Measurements from ENCODE around the gene BNIPL.

Gene BNIPL, protein sequence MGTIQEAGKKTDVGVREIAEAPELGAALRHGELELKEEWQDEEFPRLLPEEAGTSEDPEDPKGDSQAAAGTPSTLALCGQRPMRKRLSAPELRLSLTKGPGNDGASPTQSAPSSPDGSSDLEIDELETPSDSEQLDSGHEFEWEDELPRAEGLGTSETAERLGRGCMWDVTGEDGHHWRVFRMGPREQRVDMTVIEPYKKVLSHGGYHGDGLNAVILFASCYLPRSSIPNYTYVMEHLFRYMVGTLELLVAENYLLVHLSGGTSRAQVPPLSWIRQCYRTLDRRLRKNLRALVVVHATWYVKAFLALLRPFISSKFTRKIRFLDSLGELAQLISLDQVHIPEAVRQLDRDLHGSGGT

DNA sequence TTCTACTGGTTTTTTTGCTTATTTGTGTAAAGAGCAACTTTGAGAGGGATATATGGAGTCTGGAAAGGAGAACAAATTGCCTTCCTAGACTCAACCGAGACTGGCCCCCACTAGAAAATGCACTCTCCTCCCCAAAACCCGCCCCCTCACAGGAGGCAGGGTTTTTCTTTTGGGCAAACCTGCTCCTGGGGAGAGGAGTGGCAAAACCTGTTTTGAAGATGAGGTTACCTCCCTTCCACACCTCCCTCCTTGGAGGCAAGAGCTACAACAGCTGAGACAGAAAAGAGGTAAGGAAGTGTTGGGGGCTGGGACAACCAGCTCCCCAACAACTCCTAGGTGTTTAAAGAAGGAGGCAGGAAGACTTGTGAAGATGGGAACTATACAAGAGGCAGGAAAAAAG is at the start of gene BNIPL:
TSS of gene BNIPL (plus strand) at position 231 of the 400 bp plus-strand sequence. CDS start at position 371, 140 bp downstream.
- no peak for DNase-seq (ENCODE audit: low read depth)

DNA sequence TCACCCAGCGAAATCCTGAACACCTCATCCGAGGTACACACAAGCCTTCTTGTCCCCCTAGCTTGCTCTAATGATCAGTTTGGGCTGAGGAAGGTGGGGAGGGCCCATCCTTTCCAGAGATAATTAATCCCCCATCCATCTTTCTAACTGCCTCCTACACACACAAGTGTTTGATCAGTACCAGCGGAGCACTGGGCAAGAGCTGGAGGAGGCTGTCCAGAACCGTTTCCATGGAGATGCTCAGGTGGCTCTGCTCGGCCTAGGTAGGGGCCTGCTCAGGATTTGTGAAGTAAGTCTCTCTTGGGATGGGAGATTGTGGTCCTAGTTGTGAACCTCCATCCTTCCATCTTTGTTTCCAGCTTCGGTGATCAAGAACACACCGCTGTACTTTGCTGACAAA is 48.5 kb upstream of the BNIPL start:
- DNase-seq (ENCODE audit: low read depth), result no peak

DNA sequence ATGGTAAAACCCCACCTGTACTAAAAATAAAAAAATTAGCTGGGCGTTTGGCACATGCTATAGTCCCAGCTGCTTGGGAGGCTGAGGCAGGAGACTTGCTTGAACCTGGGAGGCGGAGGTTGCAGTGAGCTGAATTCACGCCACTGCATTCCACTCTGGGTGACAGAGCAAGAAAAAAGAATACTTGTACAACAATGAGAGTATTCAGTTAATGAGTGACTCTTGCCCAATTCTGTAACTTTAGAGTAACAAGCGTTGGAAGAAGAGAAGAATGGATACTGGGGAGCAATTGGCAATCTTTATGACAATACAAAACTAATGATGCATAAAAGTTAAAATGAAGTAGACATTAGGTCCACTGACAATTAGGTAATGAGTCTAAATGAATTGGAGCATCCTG is 43.8 kb upstream of the BNIPL start:
- DNase-seq (ENCODE audit: low read depth), result no peak

DNA sequence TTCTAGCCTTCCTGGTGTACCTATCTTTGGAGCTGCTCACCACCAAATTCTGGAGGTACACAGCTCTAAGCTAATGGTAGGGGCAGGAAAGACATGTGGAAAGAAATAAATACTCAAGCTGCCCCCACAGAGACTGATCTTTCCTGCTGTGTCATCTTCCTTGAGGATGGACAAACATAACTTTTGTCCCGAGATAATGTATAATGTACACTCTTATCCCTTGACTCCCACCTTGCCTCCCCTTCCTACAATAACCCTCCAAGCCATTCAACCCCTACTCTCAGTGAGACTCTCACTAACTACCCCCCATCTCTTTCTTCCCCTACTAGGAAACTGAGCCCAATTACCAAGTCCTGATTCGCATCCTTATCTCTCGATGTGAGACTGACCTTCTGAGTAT is 42.1 kb upstream of the BNIPL start:
- DNase-seq (ENCODE audit: low read depth), result no peak

DNA sequence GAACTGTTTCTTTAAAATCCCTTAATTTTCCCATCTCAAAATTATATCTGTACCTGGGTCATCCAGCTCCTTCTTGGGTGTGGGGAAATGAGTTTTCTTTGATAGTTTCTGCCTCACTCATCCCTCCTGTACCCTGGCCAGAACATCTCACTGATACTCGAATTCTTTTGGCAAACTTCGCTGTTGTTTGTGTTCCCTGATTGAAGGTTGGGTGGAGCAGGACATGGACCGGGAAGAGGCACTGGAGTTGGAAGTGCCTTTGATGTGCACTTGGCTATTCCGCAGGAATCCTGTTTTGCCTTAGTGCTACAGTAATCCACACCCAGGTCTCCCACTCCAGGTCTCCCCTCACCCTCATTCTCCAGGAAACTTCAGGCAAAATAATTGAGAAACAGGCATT is 40.9 kb upstream of the BNIPL start:
- no peak for DNase-seq (ENCODE audit: low read depth)

DNA sequence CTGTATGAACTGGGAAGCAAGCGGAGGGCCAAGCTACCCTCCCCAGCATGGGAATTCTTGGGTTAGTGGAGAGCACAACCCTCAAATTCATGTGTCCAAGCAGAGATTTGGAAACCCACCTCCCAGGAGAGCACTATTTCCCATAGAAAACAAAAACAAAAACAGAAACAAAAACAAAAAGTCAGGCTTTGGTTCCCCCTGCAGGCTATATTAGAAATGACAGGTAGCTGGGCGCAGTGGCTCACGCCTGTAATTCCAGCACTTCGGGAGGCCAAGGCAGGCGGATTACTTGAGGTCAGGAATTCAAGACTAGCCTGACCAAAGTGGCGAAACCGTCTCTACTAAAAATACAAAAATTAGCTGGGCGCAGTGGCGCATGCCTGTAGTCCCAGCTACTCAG is 40.5 kb upstream of the BNIPL start:
- no peak for DNase-seq (ENCODE audit: low read depth)

DNA sequence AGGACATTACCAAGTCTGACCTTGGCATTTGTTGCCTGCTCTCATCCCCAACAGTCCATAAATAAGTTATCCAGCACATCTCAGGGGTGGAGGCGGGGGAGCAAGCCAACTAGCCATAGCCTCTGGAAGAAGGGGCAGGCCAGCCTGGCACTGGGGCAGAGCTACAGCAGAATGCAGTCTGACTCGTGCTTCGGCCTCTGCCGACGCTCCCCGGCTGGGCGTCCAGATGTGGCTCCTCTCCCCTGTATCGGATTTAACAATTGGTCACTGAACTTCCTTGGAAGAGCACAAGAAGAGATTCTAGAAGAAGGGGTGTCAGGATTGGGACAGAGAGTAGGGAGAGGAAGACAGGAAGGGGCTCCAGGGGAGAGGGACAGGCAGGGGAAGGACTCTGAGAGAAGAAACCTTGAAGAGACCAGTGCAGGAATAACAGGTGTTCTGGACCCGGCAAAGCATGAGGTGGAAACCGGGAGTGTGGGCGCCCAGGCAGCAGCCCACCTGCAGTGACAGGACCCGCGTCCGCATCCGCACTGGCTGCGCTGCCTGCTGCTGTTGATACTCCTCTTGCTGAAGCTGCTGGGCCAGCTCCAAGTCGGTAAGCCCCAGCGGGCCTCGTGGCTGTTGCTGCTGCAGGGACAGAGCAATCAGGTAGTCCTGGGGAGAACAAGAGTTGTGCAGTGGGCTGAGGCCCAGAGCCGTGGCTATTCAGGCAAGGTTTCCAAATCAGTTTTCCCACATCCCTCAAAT is 39.1 kb upstream of the BNIPL start:
- no peak for DNase-seq (ENCODE audit: low read depth)

DNA sequence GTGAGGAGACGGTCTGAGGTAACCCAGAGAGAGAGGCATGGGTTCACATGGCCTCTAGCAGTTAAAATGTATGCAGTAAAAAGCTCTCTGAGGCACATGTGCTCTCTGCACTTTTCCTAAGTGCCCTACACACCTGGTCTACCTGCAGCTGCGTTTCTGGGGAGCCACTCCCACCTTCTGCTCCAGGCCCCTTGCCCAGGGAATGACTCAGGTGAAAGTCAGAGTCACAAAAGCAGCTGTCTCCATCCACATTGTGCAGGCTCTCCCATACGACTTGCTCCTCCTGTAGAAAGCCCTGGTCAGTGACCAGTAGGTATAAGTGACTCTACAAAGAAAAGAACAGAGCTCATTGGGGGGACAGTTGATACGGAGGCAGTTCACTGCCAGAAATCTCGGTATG is 38.4 kb upstream of the BNIPL start:
- no peak for DNase-seq (ENCODE audit: low read depth)

DNA sequence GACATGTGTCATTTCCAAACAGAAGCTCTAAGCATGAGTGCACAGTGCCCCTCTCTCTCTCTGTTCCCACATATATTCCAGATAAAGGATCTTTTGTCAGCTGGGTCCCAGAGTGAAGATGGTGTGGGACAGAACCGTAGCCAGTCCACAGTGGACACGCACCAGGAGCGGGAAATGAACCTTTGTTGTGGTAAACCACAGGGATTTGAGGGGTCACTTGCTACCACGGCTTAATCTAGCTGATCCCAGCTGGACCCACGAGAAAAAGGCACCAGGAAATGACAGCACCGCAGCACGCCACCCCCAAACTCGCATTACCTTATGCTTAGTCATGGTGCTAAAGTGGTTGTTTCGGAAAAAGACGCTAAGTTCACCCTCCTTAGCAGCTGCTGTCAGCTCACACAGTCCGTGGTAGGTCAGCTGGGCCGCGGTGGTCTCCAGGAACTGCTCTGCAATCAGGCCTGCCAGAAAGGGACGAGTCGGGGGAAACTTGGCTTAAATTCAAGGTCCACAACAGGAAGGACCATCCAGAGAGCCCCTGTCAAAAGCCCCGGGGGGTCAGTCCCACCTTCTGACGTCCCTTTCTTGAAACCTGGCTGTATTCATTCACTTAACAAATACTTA is 37.2 kb upstream of the BNIPL start:
- DNase-seq (ENCODE audit: low read depth), result no peak

DNA sequence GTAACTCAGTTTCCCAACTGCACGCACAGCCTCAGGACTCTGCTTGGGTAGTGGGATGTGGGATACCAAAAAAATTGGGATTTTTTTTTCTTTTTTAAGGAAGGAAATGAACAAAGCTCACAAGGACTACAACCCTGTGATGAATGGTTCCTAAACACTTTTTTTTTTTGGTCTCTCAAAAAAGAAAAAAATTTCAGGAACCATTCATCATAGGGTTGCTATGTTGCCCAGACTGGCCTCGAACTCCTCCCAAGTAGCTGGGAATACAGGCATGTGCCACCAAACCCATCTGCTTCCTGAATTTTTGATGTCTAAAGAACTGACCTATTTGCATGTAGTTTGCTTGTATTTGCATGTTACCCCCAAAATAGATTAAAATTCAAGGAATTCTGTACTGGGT is 36.5 kb upstream of the BNIPL start:
- no peak for DNase-seq (ENCODE audit: low read depth)

DNA sequence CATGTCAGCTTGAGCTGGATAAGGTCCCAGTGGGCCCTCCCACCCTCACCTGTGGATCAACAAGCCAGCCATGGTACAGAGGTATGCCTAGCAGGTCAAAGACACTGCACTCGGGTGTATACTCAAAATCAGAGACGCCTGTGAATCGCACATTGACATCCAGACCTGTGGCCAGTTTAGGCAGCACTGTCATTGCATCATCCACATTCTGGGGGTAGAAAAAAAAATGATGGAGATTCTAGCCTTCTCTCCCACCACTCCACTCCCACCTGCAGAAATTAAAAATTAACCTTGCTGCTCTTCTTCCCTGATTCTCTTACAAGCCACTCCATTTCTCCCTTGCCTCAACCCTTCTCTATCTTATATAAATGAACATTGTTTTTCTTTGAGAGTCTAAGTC is 36.0 kb upstream of the BNIPL start:
- DNase-seq (ENCODE audit: low read depth), result no peak

DNA sequence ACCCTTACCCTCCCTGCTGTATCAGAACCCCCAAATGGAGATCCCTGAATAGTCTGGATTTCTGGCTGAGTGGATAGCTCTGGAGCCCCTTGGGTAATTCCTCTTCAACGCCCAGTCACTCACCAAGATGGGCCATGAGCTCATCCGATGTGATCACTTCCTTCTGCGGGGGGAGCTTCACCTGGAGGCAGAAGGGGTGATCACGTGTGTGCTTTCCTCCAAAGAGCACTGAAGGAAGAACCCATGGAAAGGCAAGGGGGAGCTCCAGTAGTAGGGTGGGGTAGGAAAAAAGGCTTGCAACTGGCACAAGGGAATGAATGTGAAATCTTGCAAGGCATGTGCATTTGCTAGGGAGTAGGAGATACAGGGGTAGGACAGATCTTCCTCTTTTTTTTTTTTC is 34.8 kb upstream of the BNIPL start:
- no peak for DNase-seq (ENCODE audit: low read depth)

DNA sequence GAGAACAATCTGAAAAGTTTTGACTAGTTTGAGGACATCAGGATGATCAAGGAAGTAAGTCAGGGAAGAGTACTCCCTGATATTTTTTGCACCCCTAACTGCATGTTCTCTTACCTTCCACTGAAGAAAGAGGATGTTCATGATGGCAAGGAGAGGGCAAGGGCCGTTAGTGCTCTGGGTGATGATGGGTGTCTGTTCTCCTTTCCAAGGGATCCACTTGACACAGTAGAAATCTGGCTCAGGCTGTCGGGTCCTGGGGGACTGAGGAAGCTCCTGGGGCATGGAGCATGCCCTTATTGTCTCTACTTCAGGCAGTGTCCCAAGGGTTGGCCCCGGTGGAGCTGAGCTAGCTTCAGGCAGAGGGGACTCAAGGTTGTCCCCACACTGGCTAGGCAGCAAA is 34.3 kb upstream of the BNIPL start:
- no peak for DNase-seq (ENCODE audit: low read depth)

DNA sequence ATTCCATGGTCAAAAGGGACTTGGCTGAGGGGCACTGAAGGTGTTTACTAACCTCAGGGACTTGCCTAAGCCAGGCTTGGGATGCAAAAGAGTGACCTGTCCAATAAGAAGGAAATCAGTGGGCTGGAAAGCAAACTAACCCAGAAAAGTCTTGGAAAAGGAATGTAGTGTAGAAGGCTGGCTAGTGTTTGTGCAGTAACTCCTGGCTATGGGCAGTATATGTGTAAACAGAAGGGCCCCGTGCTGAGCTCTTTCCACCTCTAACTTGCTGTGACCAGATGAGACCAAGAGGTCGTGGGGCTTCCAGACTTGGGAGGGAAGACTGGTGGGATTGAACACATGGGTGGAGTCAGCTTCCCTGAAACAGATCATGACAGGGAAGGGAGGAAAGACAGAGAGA is 33.8 kb upstream of the BNIPL start:
- no peak for DNase-seq (ENCODE audit: low read depth)

DNA sequence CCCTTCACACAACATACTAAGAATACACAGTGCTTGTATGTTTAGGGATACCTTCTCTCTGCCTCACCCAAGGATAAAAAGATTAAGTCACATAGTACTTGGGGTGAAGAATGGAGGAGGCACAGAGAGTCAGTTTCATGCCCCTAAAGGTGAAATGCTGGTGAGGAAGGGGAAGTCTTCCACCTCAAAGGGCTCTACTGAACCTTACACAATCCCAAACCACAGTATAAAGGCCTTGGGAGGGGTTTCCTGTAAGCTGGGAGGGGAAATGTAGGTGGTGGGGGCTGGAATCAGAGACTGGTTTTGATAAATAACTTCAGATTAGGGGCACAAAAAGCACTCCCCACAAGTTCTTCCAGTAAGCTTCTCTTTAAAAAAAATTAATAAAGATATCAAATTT is 33.2 kb upstream of the BNIPL start:
- no peak for DNase-seq (ENCODE audit: low read depth)

DNA sequence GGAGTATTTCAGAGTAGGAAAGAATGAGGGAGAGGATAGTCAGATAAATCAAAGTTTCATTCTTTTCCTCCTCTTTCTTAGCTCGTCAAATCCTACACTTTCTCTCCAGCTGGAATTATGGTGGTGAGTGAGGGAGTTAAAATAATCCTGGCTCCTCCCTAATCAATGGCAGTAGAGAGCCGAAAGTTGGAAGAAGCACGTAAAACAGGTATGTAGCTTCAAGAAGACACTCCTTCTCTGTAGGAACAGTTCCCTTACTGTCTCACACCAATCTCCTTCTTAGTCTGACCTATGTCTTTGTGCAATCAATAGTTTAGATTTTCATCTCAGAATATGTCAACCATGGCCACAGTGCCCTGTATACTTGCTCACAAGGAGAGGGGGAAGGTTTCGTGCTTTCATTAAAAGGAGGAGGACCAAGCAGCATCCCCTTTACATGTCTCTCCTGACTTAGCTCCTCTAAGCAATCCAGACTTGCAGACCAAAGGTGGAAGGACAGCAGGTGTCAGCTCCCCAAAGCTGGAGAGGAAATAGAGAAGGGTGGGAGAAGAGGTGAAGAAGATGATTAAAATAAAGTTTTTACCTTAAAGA is 30.6 kb upstream of the BNIPL start:
- no peak for DNase-seq (ENCODE audit: low read depth)

DNA sequence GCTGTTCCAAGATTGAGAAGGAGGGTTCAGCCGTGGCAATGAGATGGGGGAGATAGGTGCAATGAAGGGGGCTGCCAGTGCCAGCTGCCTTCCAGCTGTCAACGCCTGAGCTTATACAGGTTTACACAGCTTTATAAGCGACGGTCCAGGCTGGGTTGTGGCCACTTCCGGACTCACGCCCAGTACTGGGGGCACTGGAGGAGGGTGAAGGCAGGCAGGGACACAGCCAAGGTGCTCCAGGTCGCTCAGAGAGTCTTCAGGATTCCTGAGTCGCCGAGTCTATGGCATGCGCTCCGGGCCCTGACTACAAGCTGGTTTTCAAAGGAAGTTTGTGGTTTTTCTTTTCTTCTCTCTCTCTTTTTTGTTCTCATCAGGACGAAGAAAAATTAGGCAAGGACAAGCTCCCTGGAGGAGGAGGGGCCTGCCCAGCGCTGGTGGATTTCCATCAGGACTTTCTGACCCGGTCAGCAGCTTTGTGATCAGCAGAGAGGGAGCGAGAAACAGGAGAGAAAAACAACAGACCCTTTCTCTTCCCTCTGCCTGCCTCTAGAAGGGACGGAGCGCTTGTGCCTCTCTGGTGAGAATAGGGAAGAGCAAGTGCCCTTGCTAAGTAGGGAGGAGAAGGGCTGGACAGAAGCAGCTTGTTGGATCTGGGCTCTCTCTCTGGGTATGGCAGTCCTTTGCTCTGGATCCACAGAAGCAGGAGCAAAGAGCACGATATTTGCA is 29.9 kb upstream of the BNIPL start, which contains the start of gene MINDY1:
TSS of gene MINDY1 (minus strand) at position 576 of the 726 bp plus-strand sequence. CDS start 4,285 bp downstream, outside the sequence.
- DNase-seq (ENCODE audit: low read depth), result no peak

DNA sequence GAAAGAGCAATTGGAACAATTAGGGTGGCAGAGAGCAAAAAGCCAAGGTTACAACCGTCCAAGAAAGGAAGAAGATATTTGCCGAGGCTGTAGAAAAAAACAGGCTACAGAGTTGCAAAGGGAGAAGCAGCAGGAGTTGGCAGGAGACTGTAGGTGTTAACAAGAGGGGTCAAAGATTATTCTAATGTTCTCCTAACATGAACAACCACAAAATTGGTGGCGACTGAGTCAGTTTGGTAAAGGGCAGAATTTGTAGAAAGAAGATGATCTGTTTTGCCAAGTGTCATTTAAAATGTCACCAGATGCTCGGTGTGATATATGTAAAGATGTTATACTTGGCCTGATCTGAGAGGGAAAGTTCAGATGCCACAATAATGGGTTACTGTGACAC is 28.5 kb upstream of the BNIPL start:
- DNase-seq (ENCODE audit: low read depth), result no peak

DNA sequence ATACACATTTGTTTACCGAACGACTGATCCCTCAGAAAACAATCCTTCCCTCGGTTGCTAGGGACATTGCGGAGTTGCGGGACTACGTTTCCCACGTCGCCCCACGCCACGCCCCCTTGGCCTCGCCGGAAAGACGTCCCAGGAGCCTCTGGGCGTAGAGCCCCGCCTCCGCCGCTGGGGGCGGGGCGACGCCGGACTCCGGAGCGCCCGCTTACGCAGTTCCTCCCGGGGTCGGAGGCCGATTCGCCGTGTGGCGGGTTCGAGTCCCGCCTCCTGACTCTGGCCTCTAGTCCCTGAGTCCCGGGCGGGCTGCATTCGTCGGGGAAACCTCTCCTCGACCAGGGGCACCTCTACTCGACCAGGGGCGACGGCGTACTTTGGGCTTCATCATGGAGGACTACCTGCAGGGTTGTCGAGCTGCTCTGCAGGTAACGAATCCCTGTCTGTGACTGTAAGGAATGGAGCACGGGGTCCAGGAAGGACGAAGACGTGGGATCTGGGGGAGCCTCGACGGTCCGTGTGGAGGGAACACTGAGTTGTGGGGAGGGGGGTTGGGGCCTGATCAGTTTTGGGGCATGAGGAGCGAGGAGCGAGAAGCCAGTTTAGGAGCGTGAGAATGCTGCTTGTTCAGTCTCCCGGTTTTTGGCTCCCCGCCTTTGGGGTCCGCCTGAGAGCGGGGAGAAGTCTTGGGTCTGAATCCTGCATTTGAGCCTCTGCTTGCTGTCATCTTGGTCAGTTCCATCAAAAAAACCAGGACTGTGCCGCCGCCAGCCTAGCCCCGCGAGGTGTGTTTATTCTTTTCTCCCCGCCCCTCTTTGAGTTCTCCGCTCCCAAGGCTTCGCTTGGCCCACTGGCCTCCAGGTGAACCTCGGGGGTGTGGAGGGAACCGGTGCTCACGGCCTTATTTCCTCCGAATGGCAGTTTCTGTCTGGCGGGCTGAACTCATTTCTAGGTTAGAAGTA is 27.9 kb upstream of the BNIPL start, which contains the start of gene PRUNE1:
TSS of gene PRUNE1 (plus strand) at position 206 of the 962 bp plus-strand sequence. CDS start at position 390, 184 bp downstream.
- peak; percentile 90 for DNase-seq (ENCODE audit: low read depth)

DNA sequence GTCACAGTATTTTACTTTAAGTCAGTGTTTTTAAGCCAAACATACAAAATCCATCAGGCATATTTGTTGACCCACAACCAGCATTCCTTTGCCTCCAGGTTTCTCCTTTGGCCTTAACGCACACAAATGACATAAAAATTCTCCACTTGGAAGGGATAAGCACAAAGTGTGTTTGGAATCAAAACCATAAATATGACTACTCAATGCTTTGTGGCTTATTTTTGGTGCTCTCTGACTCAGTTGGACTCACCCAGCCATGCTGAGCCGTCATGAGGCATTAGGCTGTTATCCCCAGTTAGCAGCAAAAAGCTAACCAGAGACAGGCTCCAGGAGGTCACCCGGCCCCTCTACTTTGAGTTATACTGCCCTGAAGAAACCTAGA is 27.2 kb upstream of the BNIPL start:
- DNase-seq (ENCODE audit: low read depth), result no peak

Data from activated T-cell treated with anti-CD3 and anti-CD28 coated beads for 24 hours (primary cell).